Measurements from ENCODE around the gene FYB1. TPM values are rescaled to one million over a fixed set of nuclear protein-coding genes. Genes with fewer than 3 reads are reported as not detected.

The FYB1 gene
- total RNA-seq, 1 experiment from 2014 or later = 1.1 TPM

DNA sequence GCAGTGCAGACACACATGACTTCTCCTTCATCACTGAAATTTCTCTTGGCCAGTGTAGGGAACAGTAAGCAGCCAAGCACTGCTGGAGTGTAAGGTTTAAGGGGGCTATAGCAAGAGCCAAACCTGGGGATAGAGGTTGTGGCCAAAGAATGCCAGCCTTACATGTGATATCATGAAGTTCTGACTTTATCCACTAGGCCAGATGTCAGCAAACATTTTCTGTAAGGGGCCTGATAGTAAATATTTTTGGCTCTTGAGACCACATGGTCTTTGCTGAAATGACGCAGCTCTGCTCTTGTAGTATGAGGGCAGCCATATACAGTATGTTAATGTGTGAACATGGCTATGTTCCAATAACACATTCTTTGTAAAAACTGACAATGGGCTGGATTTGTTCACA, 29.7 kb upstream of the FYB1 start:
- intact Hi-C loops (cut with micrococcal nuclease) = no loop called here

DNA sequence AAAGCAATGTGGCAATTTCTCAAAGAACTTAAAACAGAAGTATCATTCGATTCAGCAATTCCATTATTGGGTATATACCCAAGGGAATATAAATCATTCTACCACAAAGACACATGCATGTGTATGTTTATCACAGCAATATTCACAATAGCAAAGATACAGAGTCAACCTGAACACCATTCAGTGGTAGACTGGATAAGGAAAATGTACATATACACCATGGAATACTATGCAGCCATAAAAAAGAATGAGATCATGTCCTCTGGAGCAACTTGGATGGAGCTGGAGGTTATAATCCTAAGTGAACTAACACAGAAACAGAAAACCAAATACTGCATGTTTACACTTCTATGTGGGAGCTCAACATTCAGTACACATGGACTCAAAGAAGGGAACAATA, 21.4 kb upstream of the FYB1 start:
- Histone ChIP-seq H3K27me3 (ENCODE audit: low read length) (no peaks in the 10 kb centered on the region), H3K36me3 (ENCODE audit: low read depth, low read length) (no peaks in the 10 kb centered on the region), H3K4me3 (ENCODE audit: low read length) (no peak overlapping the region), H3K9me3 (ENCODE audit: low read length) (no peaks in the 10 kb centered on the region), H3K4me2 (ENCODE audit: low read length) (no peak overlapping the region), H3K9ac (ENCODE audit: low read length) (no peak overlapping the region), H3K9me2 (replicated peaks; ENCODE audit: low read length) (no peaks in the 10 kb centered on the region), H3K4me1 (ENCODE audit: insufficient read depth, low read length) (no peaks in the 10 kb centered on the region), H4K20me1 (ENCODE audit: low read length) (no peaks in the 10 kb centered on the region), H2AFZ (ENCODE audit: low read length) (no peak overlapping the region), H3K27ac (ENCODE audit: low read length) (no peak overlapping the region), H3K79me2 (ENCODE audit: low read length) (no peaks in the 10 kb centered on the region), H3F3A (ENCODE audit: low read length, unreplicated experiment) (no peaks in the 10 kb centered on the region)
- no peak for TF ChIP-seq EZH2phosphoT487 (IDR thresholded peaks at IDR 0.05; ENCODE audit: borderline replicate concordance, low read length)
- TF ChIP-seq, protein P1, sequence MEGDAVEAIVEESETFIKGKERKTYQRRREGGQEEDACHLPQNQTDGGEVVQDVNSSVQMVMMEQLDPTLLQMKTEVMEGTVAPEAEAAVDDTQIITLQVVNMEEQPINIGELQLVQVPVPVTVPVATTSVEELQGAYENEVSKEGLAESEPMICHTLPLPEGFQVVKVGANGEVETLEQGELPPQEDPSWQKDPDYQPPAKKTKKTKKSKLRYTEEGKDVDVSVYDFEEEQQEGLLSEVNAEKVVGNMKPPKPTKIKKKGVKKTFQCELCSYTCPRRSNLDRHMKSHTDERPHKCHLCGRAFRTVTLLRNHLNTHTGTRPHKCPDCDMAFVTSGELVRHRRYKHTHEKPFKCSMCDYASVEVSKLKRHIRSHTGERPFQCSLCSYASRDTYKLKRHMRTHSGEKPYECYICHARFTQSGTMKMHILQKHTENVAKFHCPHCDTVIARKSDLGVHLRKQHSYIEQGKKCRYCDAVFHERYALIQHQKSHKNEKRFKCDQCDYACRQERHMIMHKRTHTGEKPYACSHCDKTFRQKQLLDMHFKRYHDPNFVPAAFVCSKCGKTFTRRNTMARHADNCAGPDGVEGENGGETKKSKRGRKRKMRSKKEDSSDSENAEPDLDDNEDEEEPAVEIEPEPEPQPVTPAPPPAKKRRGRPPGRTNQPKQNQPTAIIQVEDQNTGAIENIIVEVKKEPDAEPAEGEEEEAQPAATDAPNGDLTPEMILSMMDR (conservative IDR thresholded peaks at IDR 0.05; ENCODE audit: low read depth, low read length) = no peak
- TF ChIP-seq EZH2 (IDR thresholded peaks at IDR 0.05; ENCODE audit: low read length, unreplicated experiment) = no peak
- BruUV-seq (replicated peaks) = no TSS peak
- ATAC-seq = no peak
- CTCF ChIA-PET = no interaction called here
- intact Hi-C loops (cut with micrococcal nuclease) = no loop called here
- POLR2A ChIA-PET (ENCODE audit: unreplicated experiment) = no interaction called here
- DNase-seq = no peak

More for the DNA sequence above, 29.7 kb upstream of the FYB1 start:
- no peak overlapping the region for H3K4me2 ChIP-seq (ENCODE audit: low read length)
- no peaks in the 10 kb centered on the region for H3K9me3 ChIP-seq (ENCODE audit: low read length)
- no peak overlapping the region for H3K9ac ChIP-seq (ENCODE audit: low read length)
- no peaks in the 10 kb centered on the region for H3F3A ChIP-seq (ENCODE audit: low read length, unreplicated experiment)
- no peak overlapping the region for H3K4me3 ChIP-seq (ENCODE audit: low read length)
- no peaks in the 10 kb centered on the region for H3K27me3 ChIP-seq (ENCODE audit: low read length)
- no peaks in the 10 kb centered on the region for H4K20me1 ChIP-seq (ENCODE audit: low read length)
- H3K9me2 ChIP-seq (replicated peaks; ENCODE audit: low read length) = no peaks in the 10 kb centered on the region
- peaks cover 9% of the 10 kb centered on the region for H3K4me1 ChIP-seq (ENCODE audit: insufficient read depth, low read length)
- no peak overlapping the region for H3K27ac ChIP-seq (ENCODE audit: low read length)
- no peaks in the 10 kb centered on the region for H3K36me3 ChIP-seq (ENCODE audit: low read depth, low read length)
- ChIA-PET POLR2A (ENCODE audit: unreplicated experiment) (no interaction called here), CTCF (no interaction called here)
- no TSS peak for BruUV-seq (replicated peaks)
- ATAC-seq = no peak
- no peak overlapping the region for H2AFZ ChIP-seq (ENCODE audit: low read length)
- DNase-seq = no peak
- TF ChIP-seq, protein P1 (conservative IDR thresholded peaks at IDR 0.05; ENCODE audit: low read depth, low read length) = no peak
- no peak for TF ChIP-seq EZH2phosphoT487 (IDR thresholded peaks at IDR 0.05; ENCODE audit: borderline replicate concordance, low read length)
- no peak for TF ChIP-seq EZH2 (IDR thresholded peaks at IDR 0.05; ENCODE audit: low read length, unreplicated experiment)
- H3K79me2 ChIP-seq (ENCODE audit: low read length) = no peaks in the 10 kb centered on the region

DNA sequence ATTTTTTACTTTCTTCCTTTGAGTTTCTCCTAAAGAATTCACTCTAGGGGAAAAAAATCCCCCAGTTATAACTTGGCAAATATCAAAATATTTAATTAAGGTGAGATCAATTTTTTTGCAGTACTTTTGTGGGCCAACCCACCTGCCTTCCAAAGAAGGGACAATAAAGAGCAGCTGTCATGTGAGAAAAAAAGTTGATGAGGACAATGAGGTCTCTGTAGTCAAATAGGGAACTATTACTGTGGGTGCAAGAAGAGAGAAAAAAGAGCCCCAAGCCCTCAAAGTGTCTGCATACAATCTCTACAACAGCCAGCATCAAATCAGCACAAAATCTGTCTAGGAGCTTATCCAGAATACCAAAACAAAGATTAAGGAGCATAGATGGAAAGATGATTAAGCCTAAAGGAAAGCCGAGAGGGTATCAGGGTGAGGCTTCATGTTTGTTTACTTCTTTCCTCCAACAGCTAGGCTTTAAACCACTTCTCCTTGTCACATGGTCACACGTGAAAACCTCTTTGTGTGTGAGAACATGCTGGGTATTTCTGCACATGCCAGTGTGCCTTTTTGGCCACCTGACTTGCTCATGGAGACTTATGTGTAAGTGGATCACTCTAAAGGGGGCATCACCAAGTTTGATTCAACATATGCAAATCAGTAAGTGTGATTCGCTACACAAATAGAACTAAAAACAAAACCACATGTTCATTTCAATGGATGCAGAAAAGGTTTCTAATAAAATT, 19.2 kb upstream of the FYB1 start:
- no peak overlapping the region for H3K27ac ChIP-seq (ENCODE audit: low read length)
- H3F3A ChIP-seq (ENCODE audit: low read length, unreplicated experiment) = no peaks in the 10 kb centered on the region
- no peaks in the 10 kb centered on the region for H3K36me3 ChIP-seq (ENCODE audit: low read depth, low read length)
- POLR2A ChIA-PET (ENCODE audit: unreplicated experiment) = no interaction called here
- H3K27me3 ChIP-seq (ENCODE audit: low read length) = no peaks in the 10 kb centered on the region
- H3K4me3 ChIP-seq (ENCODE audit: low read length) = no peak overlapping the region
- no peaks in the 10 kb centered on the region for H3K79me2 ChIP-seq (ENCODE audit: low read length)
- ATAC-seq (no peak), DNase-seq (no peak)
- no peaks in the 10 kb centered on the region for H4K20me1 ChIP-seq (ENCODE audit: low read length)
- H3K4me2 ChIP-seq (ENCODE audit: low read length) = no peak overlapping the region
- intact Hi-C loops (cut with micrococcal nuclease) = no loop called here
- no peak overlapping the region for H2AFZ ChIP-seq (ENCODE audit: low read length)
- no peaks in the 10 kb centered on the region for H3K4me1 ChIP-seq (ENCODE audit: insufficient read depth, low read length)
- H3K9me3 ChIP-seq (ENCODE audit: low read length) = no peaks in the 10 kb centered on the region
- TF ChIP-seq EZH2phosphoT487 (IDR thresholded peaks at IDR 0.05; ENCODE audit: borderline replicate concordance, low read length) = no peak
- no peak for TF ChIP-seq EZH2 (IDR thresholded peaks at IDR 0.05; ENCODE audit: low read length, unreplicated experiment)
- TF ChIP-seq, protein P1 (conservative IDR thresholded peaks at IDR 0.05; ENCODE audit: low read depth, low read length) = no peak
- no peak overlapping the region for H3K9ac ChIP-seq (ENCODE audit: low read length)
- CTCF ChIA-PET = interaction anchor here (0.5 kb wide), 1 partner anchor 245 kb away, joined by 6 read pairs; no protein-coding TSS in a partner anchor
- H3K9me2 ChIP-seq (replicated peaks; ENCODE audit: low read length) = no peaks in the 10 kb centered on the region
- BruUV-seq (replicated peaks) = no TSS peak

Measured in PC-3 (cell line).